GM19023 (cell line): ENCODE data around the gene CCDC122.

Experiments
- ATAC-seq: cut with Tn5 transposase; IDR thresholded peaks from one replicate; pipeline ENCODE4 v1.9.1; 2021; ENCODE audit warnings: mild to moderate bottlenecking, moderate library complexity; ENCODE audit not compliant: unreplicated experiment

CCDC122 gene

GRCh38 chr13:43805071-43805468, 74.5 kb downstream of the CCDC122 start:
- no peak for ATAC-seq

GRCh38 chr13:43804461-43805070, 75.0 kb downstream of the CCDC122 start:
- no peak for ATAC-seq

- ATAC-seq = no peak
Observed at GRCh38 chr13:43802511-43802910, 77.0 kb downstream of the CCDC122 start.

- ATAC-seq = no peak
Observed at GRCh38 chr13:43800828-43801227, 78.7 kb downstream of the CCDC122 start.

- ATAC-seq = no peak
Observed at GRCh38 chr13:43799191-43799590, 80.3 kb downstream of the CCDC122 start.

- no peak for ATAC-seq
Observed at GRCh38 chr13:43797869-43798268, 81.7 kb downstream of the CCDC122 start.

GRCh38 chr13:43797159-43797558, 82.4 kb downstream of the CCDC122 start:
- ATAC-seq = no peak

GRCh38 chr13:43794416-43794815, 85.1 kb downstream of the CCDC122 start:
- no peak for ATAC-seq

GRCh38 chr13:43792076-43792881, 87.3 kb downstream of the CCDC122 start:
- ATAC-seq = no peak

GRCh38 chr13:43787997-43788396, 91.5 kb downstream of the CCDC122 start:
- ATAC-seq = no peak

- ATAC-seq = no peak
Observed at GRCh38 chr13:43787518-43787891, 92.0 kb downstream of the CCDC122 start.

GRCh38 chr13:43786766-43787517, 92.6 kb downstream of the CCDC122 start, which contains the start of gene ENOX1:
Gene ENOX1 (minus strand): TSS chr13:43786972.
- ATAC-seq = no peak

GRCh38 chr13:43786472-43786765, 93.1 kb downstream of the CCDC122 start:
- no peak for ATAC-seq
